MM.1S (cell line): ENCODE measurements around the gene CS.

Experiments used
- DNase-seq: peaks from one replicate; pipeline ENCODE4 v3.0.0-alpha.2; 2015
- H2AFZ ChIP-seq: fragments of 300-600 bp; sonication (generic); 2 replicates; pipeline ENCODE4 v1.6.0; 2016; ENCODE audit warnings: antibody characterized with exemption, low read length
- H3F3A ChIP-seq: fragments of 300-600 bp; sonication (generic); 2 replicates; pipeline ENCODE4 v1.6.1; 2016; ENCODE audit warnings: mild to moderate bottlenecking, antibody characterized with exemption, low read length, moderate library complexity, mixed read lengths; ENCODE audit not compliant: insufficient read depth
- H3K27ac ChIP-seq: fragments of 300-600 bp; sonication (generic); 2 replicates; pipeline ENCODE4 v1.5.1; 2016; ENCODE audit warnings: mild to moderate bottlenecking, low read length
- H3K27me3 ChIP-seq: fragments of 300-600 bp; sonication (generic); replicated peaks from 2 replicates; pipeline ENCODE4 v1.6.0; 2016; ENCODE audit warnings: low read length; ENCODE audit not compliant: insufficient read depth
- H3K36me3 ChIP-seq: fragments of 300-600 bp; sonication (generic); replicated peaks from 2 replicates; pipeline ENCODE4 v1.6.1; 2016; ENCODE audit warnings: mild to moderate bottlenecking, low read length, mixed read lengths; ENCODE audit not compliant: insufficient read depth
- H3K4me1 ChIP-seq: fragments of 300-600 bp; sonication (generic); 2 replicates; pipeline ENCODE4 v1.6.1; 2016; ENCODE audit warnings: low read length, mixed read lengths
- H3K4me2 ChIP-seq: fragments of 300-600 bp; sonication (generic); 2 replicates; pipeline ENCODE4 v1.6.0; 2016; ENCODE audit warnings: low read depth, low read length
- H3K4me3 ChIP-seq: fragments of 300-600 bp; sonication (generic); 2 replicates; pipeline ENCODE4 v1.5.1; 2016; ENCODE audit warnings: low read length, mixed read lengths
- H3K79me2 ChIP-seq: fragments of 300-600 bp; sonication (generic); 2 replicates; pipeline ENCODE4 v1.6.1; 2016; ENCODE audit warnings: mixed run types, low read length, mixed read lengths
- H3K9ac ChIP-seq: fragments of 300-600 bp; sonication (generic); 2 replicates; pipeline ENCODE4 v1.6.1; 2016; ENCODE audit warnings: low read length, mixed read lengths
- H3K9me2 ChIP-seq: fragments of 300-600 bp; sonication (generic); replicated peaks from 2 replicates; pipeline ENCODE4 v1.6.1; 2016; ENCODE audit warnings: mild to moderate bottlenecking, low read length, mixed read lengths; ENCODE audit not compliant: insufficient read depth
- H3K9me3 ChIP-seq: fragments of 300-600 bp; sonication (generic); replicated peaks from 2 replicates; pipeline ENCODE4 v1.6.1; 2016; ENCODE audit warnings: mild to moderate bottlenecking, low read length, mixed read lengths; ENCODE audit not compliant: insufficient read depth
- H4K20me1 ChIP-seq: fragments of 300-600 bp; sonication (generic); 2 replicates; pipeline ENCODE4 v1.6.1; 2016; ENCODE audit warnings: mild to moderate bottlenecking, low read length, moderate library complexity, mixed read lengths; ENCODE audit not compliant: insufficient read depth
- CTCF ChIP-seq: fragments of 300-600 bp; sonication (generic); IDR thresholded peaks from 2 replicates; pipeline ENCODE4 v1.5.1; 2016; ENCODE audit warnings: antibody characterized with exemption, low read length, mixed read lengths
- EZH2 ChIP-seq: fragments of 300-600 bp; sonication (generic); optimal IDR thresholded peaks from 2 replicates; pipeline ENCODE3; 2017; ENCODE audit warnings: low read depth, mild to moderate bottlenecking, antibody characterized with exemption, low read length, mixed read lengths
- EZH2phosphoT487 ChIP-seq: fragments of 300-600 bp; sonication (generic); IDR thresholded peaks from 2 replicates; pipeline ENCODE4 v1.6.1; 2018; ENCODE audit warnings: antibody characterized with exemption, low read length

CS gene

DNA sequence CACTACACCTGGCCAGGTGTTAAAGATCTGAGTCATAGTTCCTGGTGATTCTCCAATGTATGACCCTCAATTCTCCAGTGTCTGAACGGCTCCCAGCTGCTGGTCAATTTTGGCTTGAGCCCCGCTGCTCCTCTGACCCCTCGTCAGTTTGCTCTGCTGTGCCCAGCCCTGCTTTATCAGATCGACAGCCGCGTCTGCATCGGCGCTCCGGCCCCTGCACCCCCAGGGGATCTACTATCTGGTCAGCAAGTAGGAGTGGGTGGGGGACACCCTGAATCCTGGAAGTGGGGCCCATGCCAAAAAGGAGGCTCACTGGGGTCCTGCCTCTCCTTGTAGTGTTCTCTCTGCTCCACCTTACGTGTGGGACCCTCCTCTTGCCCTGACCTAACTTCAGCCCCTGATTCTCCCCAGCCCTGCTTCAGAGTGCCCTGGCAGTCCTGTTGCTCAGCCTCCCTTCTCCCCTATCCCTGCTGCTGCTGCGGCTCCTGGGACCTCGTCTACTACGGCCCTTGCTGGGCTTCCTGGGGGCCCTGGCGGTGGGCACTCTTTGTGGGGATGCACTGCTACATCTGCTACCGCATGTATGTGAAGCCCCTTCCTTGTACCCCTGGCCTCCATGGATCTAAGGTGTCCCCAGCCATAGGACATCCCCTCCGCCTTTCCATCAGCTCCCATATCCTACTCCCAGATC lies 65.2 kb downstream of the CS start:
- Histone ChIP-seq H3K36me3 (no peaks in the 10 kb centered on the region), H3K9ac (no peak overlapping the region), H3K4me3 (no peak overlapping the region), H3K27ac (no peak overlapping the region), H3K79me2 (no peaks in the 10 kb centered on the region), H4K20me1 (no peaks in the 10 kb centered on the region), H3F3A (no peaks in the 10 kb centered on the region; the same call in 1 of the 2 replicates), H3K9me2 (no peaks in the 10 kb centered on the region), H3K27me3 (no peaks in the 10 kb centered on the region), H3K4me1 (no peaks in the 10 kb centered on the region), H3K9me3 (no peaks in the 10 kb centered on the region), H2AFZ (no peak overlapping the region), H3K4me2 (no peak overlapping the region)
- no peak for DNase-seq
- TF ChIP-seq EZH2phosphoT487 (no peak), CTCF (no peak), EZH2 (no peak)

- Histone ChIP-seq H3K9me2 (no peaks in the 10 kb centered on the region), H3K4me3 (no peak overlapping the region), H3K27me3 (no peaks in the 10 kb centered on the region), H4K20me1 (no peaks in the 10 kb centered on the region), H3K9ac (no peak overlapping the region), H3F3A (no peaks in the 10 kb centered on the region; the same call in 1 of the 2 replicates), H3K36me3 (no peaks in the 10 kb centered on the region), H3K9me3 (no peaks in the 10 kb centered on the region), H2AFZ (no peak overlapping the region), H3K4me2 (no peak overlapping the region), H3K27ac (no peak overlapping the region), H3K4me1 (no peaks in the 10 kb centered on the region), H3K79me2 (no peaks in the 10 kb centered on the region)
- TF ChIP-seq EZH2phosphoT487: no peak
- no peak for TF ChIP-seq EZH2
- no peak for TF ChIP-seq CTCF
- DNase-seq: no peak
These were observed 68.9 kb downstream of the CS start for GRCh38 chr12:56231184-56231582.

- Histone ChIP-seq H3K36me3 (no peaks in the 10 kb centered on the region), H3F3A (no peaks in the 10 kb centered on the region; the same call in 1 of the 2 replicates), H3K9ac (no peak overlapping the region), H3K4me1 (no peaks in the 10 kb centered on the region), H3K27me3 (no peaks in the 10 kb centered on the region), H3K9me2 (no peaks in the 10 kb centered on the region), H3K4me3 (no peak overlapping the region), H2AFZ (no peak overlapping the region), H4K20me1 (no peaks in the 10 kb centered on the region), H3K9me3 (no peaks in the 10 kb centered on the region), H3K4me2 (no peak overlapping the region), H3K79me2 (0 out of 2 replicates have a peak, but pooled peaks cover under 1% of the 10 kb centered on the region), H3K27ac (no peak overlapping the region)
- TF ChIP-seq EZH2 (no peak), EZH2phosphoT487 (no peak), CTCF (no peak)
- no peak for DNase-seq
These were observed 69.5 kb downstream of the CS start for GRCh38 chr12:56230432-56231183.
